ENCODE data around the gene CDC42BPA. TPM values are rescaled to one million over a fixed set of nuclear protein-coding genes. Genes with fewer than 3 reads are reported as not detected.
"Not testable (repeated sequence)": the region's sequence is repeated elsewhere in the genome, so short reads cannot be mapped to it uniquely, and the experiment has no call there.

The CDC42BPA gene
- polyA plus RNA-seq, 1 donor: 47.2 TPM

GRCh38 chr1:227308367-227309336 is 9.6 kb downstream of the CDC42BPA start:
- no peak for DNase-seq

GRCh38 chr1:227306689-227307088 is 11.6 kb downstream of the CDC42BPA start:
- no peak for DNase-seq

- no peak for DNase-seq
Measured at GRCh38 chr1:227305894-227306626, 12.2 kb downstream of the CDC42BPA start.

GRCh38 chr1:227304665-227305064 is 13.6 kb downstream of the CDC42BPA start:
- DNase-seq: no peak

GRCh38 chr1:227303662-227304061 is 14.6 kb downstream of the CDC42BPA start:
- no peak for DNase-seq

- no peak for DNase-seq
Measured at GRCh38 chr1:227300682-227301081, 17.6 kb downstream of the CDC42BPA start.

- no peak for DNase-seq
Measured at GRCh38 chr1:227299688-227300087, 18.6 kb downstream of the CDC42BPA start.

GRCh38 chr1:227299241-227299627 is 19.1 kb downstream of the CDC42BPA start:
- DNase-seq: no peak

- no peak for DNase-seq
Measured at GRCh38 chr1:227298512-227299240, 19.6 kb downstream of the CDC42BPA start.

- DNase-seq: no peak
Measured at GRCh38 chr1:227297073-227297793, 21.1 kb downstream of the CDC42BPA start.

- no peak for DNase-seq
Measured at GRCh38 chr1:227295609-227296008, 22.7 kb downstream of the CDC42BPA start.

GRCh38 chr1:227285745-227286144 is 32.5 kb downstream of the CDC42BPA start:
- no peak for DNase-seq

- no peak for DNase-seq
Measured at GRCh38 chr1:227281371-227281770, 36.9 kb downstream of the CDC42BPA start.

GRCh38 chr1:227280836-227281235 is 37.5 kb downstream of the CDC42BPA start:
- no peak for DNase-seq

- DNase-seq: not testable (repeated sequence)
Measured at GRCh38 chr1:227276156-227276693, 42.1 kb downstream of the CDC42BPA start.

GRCh38 chr1:227273557-227273956 is 44.7 kb downstream of the CDC42BPA start:
- DNase-seq: peak; percentile 57

- DNase-seq: no peak
Measured at GRCh38 chr1:227272428-227272827, 45.9 kb downstream of the CDC42BPA start.

GRCh38 chr1:227270554-227270953 is 47.7 kb downstream of the CDC42BPA start:
- no peak for DNase-seq

GRCh38 chr1:227268943-227269342 is 49.3 kb downstream of the CDC42BPA start:
- DNase-seq: no peak

- no peak for DNase-seq
Measured at GRCh38 chr1:227265891-227266290, 52.4 kb downstream of the CDC42BPA start.

GRCh38 chr1:227263869-227264268 is 54.4 kb downstream of the CDC42BPA start:
- DNase-seq: no peak

Data from left kidney (tissue), 2 donors.